Karpas-422 (cell line): Measurements from ENCODE around the gene DGKD. TPM values are rescaled to one million over a fixed set of nuclear protein-coding genes. Genes with fewer than 3 reads are reported as not detected.

ENCODE experiments used
- DNase-seq: peaks from one replicate; pipeline ENCODE4 v3.0.0-alpha.2; 2015
- H2AFZ ChIP-seq: fragments of 200-600 bp; sonication (generic); 2 replicates; pipeline ENCODE4 v1.6.1; 2014; ENCODE audit warnings: antibody characterized with exemption, low read length, mixed read lengths
- H3K27ac ChIP-seq: fragments of 200-600 bp; sonication (generic); 2 replicates; pipeline ENCODE4 v1.5.1; 2014; ENCODE audit warnings: mild to moderate bottlenecking, low read length, moderate library complexity
- H3K27me3 ChIP-seq: fragments of 200-600 bp; sonication (generic); 2 replicates; pipeline ENCODE4 v1.6.1; 2014; ENCODE audit warnings: low read length, mixed read lengths
- H3K36me3 ChIP-seq: fragments of 200-600 bp; sonication (generic); 2 replicates; pipeline ENCODE4 v1.6.1; 2014; ENCODE audit warnings: low read length, mixed read lengths; ENCODE audit not compliant: insufficient read depth
- H3K4me1 ChIP-seq: fragments of 200-600 bp; sonication (generic); 2 replicates; pipeline ENCODE4 v1.6.1; 2014; ENCODE audit warnings: mild to moderate bottlenecking, low read length, mixed read lengths
- H3K4me2 ChIP-seq: fragments of 200-600 bp; sonication (generic); 2 replicates; pipeline ENCODE4 v1.6.1; 2014; ENCODE audit warnings: low read length, low read depth, mild to moderate bottlenecking; ENCODE audit not compliant: poor library complexity, severe bottlenecking
- H3K4me3 ChIP-seq: fragments of 200-600 bp; sonication (generic); 2 replicates; pipeline ENCODE4 v1.5.1; 2014; ENCODE audit warnings: mild to moderate bottlenecking, antibody characterized with exemption, low read length, mixed read lengths
- H3K79me2 ChIP-seq: fragments of 200-600 bp; sonication (generic); 2 replicates; pipeline ENCODE4 v1.6.1; 2014; ENCODE audit warnings: mild to moderate bottlenecking, low read length, mixed read lengths
- H3K9ac ChIP-seq: fragments of 200-600 bp; sonication (generic); 2 replicates; pipeline ENCODE4 v1.6.0; 2014; ENCODE audit warnings: low read length
- H3K9me2 ChIP-seq: fragments of 200-600 bp; sonication (generic), shearing (Covaris generic); replicated peaks from 2 replicates; pipeline ENCODE4 v1.6.0; 2014; ENCODE audit warnings: mild to moderate bottlenecking, low read length, moderate library complexity; ENCODE audit not compliant: insufficient read depth
- H3K9me3 ChIP-seq: fragments of 300-700, 200-600 bp; sonication (generic); 2 replicates; pipeline ENCODE4 v1.6.1; 2014; ENCODE audit warnings: low read length, mixed read lengths
- H4K20me1 ChIP-seq: fragments of 200-600 bp; sonication (generic); 2 replicates; pipeline ENCODE4 v1.6.1; 2014; ENCODE audit warnings: mild to moderate bottlenecking, antibody characterized with exemption, low read length, low read depth; ENCODE audit not compliant: insufficient read depth
- total RNA-seq: library from RNA; depleted of rRNA; stranded (reverse); fragments of >200 nt; shearing (Covaris generic); gene quantifications from 2 replicates; pipeline ENCODE4 v1.2.3, GENCODE V29; 2014; ENCODE audit warnings: low replicate concordance; rRNA removed

The DGKD gene, protein sequence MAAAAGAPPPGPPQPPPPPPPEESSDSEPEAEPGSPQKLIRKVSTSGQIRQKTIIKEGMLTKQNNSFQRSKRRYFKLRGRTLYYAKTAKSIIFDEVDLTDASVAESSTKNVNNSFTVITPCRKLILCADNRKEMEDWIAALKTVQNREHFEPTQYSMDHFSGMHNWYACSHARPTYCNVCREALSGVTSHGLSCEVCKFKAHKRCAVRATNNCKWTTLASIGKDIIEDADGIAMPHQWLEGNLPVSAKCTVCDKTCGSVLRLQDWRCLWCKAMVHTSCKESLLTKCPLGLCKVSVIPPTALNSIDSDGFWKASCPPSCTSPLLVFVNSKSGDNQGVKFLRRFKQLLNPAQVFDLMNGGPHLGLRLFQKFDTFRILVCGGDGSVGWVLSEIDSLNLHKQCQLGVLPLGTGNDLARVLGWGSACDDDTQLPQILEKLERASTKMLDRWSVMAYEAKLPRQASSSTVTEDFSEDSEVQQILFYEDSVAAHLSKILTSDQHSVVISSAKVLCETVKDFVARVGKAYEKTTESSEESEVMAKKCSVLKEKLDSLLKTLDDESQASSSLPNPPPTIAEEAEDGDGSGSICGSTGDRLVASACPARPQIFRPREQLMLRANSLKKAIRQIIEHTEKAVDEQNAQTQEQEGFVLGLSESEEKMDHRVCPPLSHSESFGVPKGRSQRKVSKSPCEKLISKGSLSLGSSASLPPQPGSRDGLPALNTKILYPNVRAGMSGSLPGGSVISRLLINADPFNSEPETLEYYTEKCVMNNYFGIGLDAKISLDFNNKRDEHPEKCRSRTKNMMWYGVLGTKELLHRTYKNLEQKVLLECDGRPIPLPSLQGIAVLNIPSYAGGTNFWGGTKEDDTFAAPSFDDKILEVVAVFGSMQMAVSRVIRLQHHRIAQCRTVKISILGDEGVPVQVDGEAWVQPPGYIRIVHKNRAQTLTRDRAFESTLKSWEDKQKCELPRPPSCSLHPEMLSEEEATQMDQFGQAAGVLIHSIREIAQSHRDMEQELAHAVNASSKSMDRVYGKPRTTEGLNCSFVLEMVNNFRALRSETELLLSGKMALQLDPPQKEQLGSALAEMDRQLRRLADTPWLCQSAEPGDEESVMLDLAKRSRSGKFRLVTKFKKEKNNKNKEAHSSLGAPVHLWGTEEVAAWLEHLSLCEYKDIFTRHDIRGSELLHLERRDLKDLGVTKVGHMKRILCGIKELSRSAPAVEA
- total RNA-seq = 10.2 and 11.5 TPM in 2 replicates

- Histone ChIP-seq H2AFZ (peak within 1 kb of the TSS; percentile 95), H3K4me3 (peak within 1 kb of the TSS; percentile 79), H3K9me3 (no peaks in the 10 kb centered on the region), H3K9ac (peak within 1 kb of the TSS; percentile 72), H3K27me3 (0 out of 2 replicates have a peak, but pooled peaks cover 3% of the 10 kb centered on the region), H3K79me2 (no peaks in the 10 kb centered on the region), H3K4me2 (peak within 1 kb of the TSS; percentile 94), H4K20me1 (peaks cover 28% of the 10 kb centered on the region), H3K27ac (no peak within 1 kb of the TSS), H3K36me3 (no peaks in the 10 kb centered on the region), H3K9me2 (no peaks in the 10 kb centered on the region), H3K4me1 (peaks cover 39% of the 10 kb centered on the region)
- DNase-seq = peak; percentile 88
Observed at GRCh38 chr2:233353769-233354499, at the start of gene DGKD. Gene DGKD (plus strand): TSS chr2:233354494. CDS start chr2:233354519, 25 bp downstream.

- no peaks in the 10 kb centered on the region for H4K20me1 ChIP-seq
- no peaks in the 10 kb centered on the region for H3K36me3 ChIP-seq
- no peak within 1 kb of the TSS for H3K4me3 ChIP-seq
- no peaks in the 10 kb centered on the region for H3K9me3 ChIP-seq
- no peaks in the 10 kb centered on the region for H3K27me3 ChIP-seq
- no peak within 1 kb of the TSS for H3K4me2 ChIP-seq
- no peaks in the 10 kb centered on the region for H3K79me2 ChIP-seq
- no peaks in the 10 kb centered on the region for H3K9me2 ChIP-seq
- DNase-seq = no peak
- no peak within 1 kb of the TSS for H3K27ac ChIP-seq
- H3K4me1 ChIP-seq = peaks cover 5% of the 10 kb centered on the region
- H2AFZ ChIP-seq = no peak within 1 kb of the TSS
- no peak within 1 kb of the TSS for H3K9ac ChIP-seq
Observed at GRCh38 chr2:233307565-233307964, 46.7 kb upstream of the DGKD start, which contains the start of gene SAG. Gene SAG (plus strand): TSS chr2:233307816. CDS start chr2:233309190, 1,374 bp downstream.

- Histone ChIP-seq H4K20me1 (no peaks in the 10 kb centered on the region), H3K79me2 (no peaks in the 10 kb centered on the region), H3K9me3 (no peaks in the 10 kb centered on the region), H3K4me3 (no peak overlapping the region), H3K4me2 (no peak overlapping the region), H3K36me3 (no peaks in the 10 kb centered on the region), H3K27ac (no peak overlapping the region), H3K4me1 (peaks cover 14% of the 10 kb centered on the region), H3K9me2 (no peaks in the 10 kb centered on the region), H3K27me3 (no peaks in the 10 kb centered on the region), H3K9ac (no peak overlapping the region), H2AFZ (no peak overlapping the region)
- no peak for DNase-seq
Observed at GRCh38 chr2:233311241-233311926, 42.9 kb upstream of the DGKD start.

- H2AFZ ChIP-seq = no peak overlapping the region
- H3K9ac ChIP-seq = no peak overlapping the region
- no peaks in the 10 kb centered on the region for H3K79me2 ChIP-seq
- no peaks in the 10 kb centered on the region for H3K9me2 ChIP-seq
- peaks cover 14% of the 10 kb centered on the region for H3K4me1 ChIP-seq
- peak overlapping the region; percentile 39 for H3K4me2 ChIP-seq
- H3K36me3 ChIP-seq = no peaks in the 10 kb centered on the region
- peak; percentile 54 for DNase-seq
- no peaks in the 10 kb centered on the region for H4K20me1 ChIP-seq
- no peaks in the 10 kb centered on the region for H3K27me3 ChIP-seq
- H3K4me3 ChIP-seq = no peak overlapping the region
- no peaks in the 10 kb centered on the region for H3K9me3 ChIP-seq
- H3K27ac ChIP-seq = no peak overlapping the region
Observed at GRCh38 chr2:233312874-233313273, 41.4 kb upstream of the DGKD start.

DNA sequence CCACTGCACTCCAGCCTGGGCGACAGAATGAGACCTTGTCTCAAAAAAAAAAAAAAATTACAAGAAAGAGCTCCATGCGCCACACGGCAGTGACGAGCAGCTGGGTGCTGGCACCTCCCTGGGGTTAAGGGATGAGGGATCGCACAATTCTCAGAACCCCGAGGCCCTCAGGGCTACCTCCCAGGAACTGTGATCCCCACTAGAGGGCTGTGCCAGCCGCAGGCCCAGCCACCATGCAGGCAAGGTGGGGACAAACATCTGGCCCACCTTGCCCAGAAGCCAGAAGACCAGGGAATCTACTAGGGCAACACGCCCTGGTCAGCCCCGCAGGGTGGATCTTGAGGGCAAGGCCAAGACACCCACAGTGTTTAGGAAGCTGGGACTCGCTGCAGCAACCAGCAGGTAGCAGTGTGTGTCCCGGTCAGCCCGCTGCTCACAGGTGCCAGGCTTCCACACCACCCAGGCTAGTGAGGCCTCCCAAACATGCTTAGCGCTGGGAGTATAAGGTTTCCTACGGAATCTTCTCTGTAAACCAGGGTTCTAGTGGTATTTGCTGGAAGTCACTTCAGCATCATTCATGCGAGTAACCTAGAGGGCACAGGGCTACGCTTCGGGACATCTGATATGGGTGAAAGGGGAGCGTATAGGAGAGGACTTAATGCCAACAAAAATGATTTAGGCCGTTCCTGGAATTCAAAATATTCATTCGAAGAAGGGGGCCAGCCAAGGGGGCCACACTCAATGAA, 39.9 kb upstream of the DGKD start:
- Histone ChIP-seq H3K36me3 (no peaks in the 10 kb centered on the region), H2AFZ (no peak overlapping the region), H3K9me3 (no peaks in the 10 kb centered on the region), H3K79me2 (no peaks in the 10 kb centered on the region), H3K9me2 (no peaks in the 10 kb centered on the region), H3K27me3 (no peaks in the 10 kb centered on the region), H4K20me1 (no peaks in the 10 kb centered on the region), H3K27ac (no peak overlapping the region), H3K9ac (no peak overlapping the region), H3K4me3 (no peak overlapping the region), H3K4me2 (no peak overlapping the region), H3K4me1 (peaks cover 14% of the 10 kb centered on the region)
- no peak for DNase-seq

- no peak overlapping the region for H3K4me2 ChIP-seq
- no peaks in the 10 kb centered on the region for H3K9me2 ChIP-seq
- no peaks in the 10 kb centered on the region for H4K20me1 ChIP-seq
- H3K36me3 ChIP-seq = no peaks in the 10 kb centered on the region
- no peak overlapping the region for H2AFZ ChIP-seq
- no peaks in the 10 kb centered on the region for H3K79me2 ChIP-seq
- peaks cover 18% of the 10 kb centered on the region for H3K4me1 ChIP-seq
- H3K4me3 ChIP-seq = no peak overlapping the region
- no peak overlapping the region for H3K9ac ChIP-seq
- H3K27ac ChIP-seq = no peak overlapping the region
- H3K27me3 ChIP-seq = no peaks in the 10 kb centered on the region
- no peaks in the 10 kb centered on the region for H3K9me3 ChIP-seq
- no peak for DNase-seq
Observed at GRCh38 chr2:233317196-233317943, 36.9 kb upstream of the DGKD start.
